HepG2 (cell line): ENCODE data around the gene ADRM1. TPM values are rescaled to one million over a fixed set of nuclear protein-coding genes. Genes with fewer than 3 reads are reported as not detected.

Experiments used
- ADNP ChIP-seq: sonication (generic); formaldehyde crosslinking; IDR thresholded peaks from 2 replicates; pipeline ENCODE4 v1.4.0; 2020; ENCODE audit warnings: missing genetic modification reagents
- BORCS8-MEF2B ChIP-seq: sonication (generic); formaldehyde crosslinking; IDR thresholded peaks from 2 replicates; pipeline ENCODE4 v1.8.0; 2022; ENCODE audit warnings: mild to moderate bottlenecking, missing genetic modification reagents
- FIP1L1 ChIP-seq: fragments of 200-400 bp; formaldehyde crosslinking; IDR thresholded peaks from 2 replicates; pipeline ENCODE4 v1.6.1; 2018; ENCODE audit warnings: low read depth, mild to moderate bottlenecking, low read length, moderate library complexity, borderline replicate concordance; ENCODE audit not compliant: insufficient read depth
- KDM4B ChIP-seq: sonication (generic); formaldehyde crosslinking; IDR thresholded peaks from 2 replicates; pipeline ENCODE4 v1.4.0; 2020; ENCODE audit warnings: missing genetic modification reagents
- NFATC3 ChIP-seq: sonication (generic); formaldehyde crosslinking; IDR thresholded peaks from 2 replicates; pipeline ENCODE4 v1.5.1; 2020; ENCODE audit warnings: mild to moderate bottlenecking, missing genetic modification reagents
- NFE2 ChIP-seq: sonication (generic); formaldehyde crosslinking; IDR thresholded peaks from 2 replicates; pipeline ENCODE4 v1.4.0; 2020; ENCODE audit warnings: missing genetic modification reagents
- NR1H2 ChIP-seq: sonication (generic); formaldehyde crosslinking; IDR thresholded peaks from 2 replicates; pipeline ENCODE4 v1.8.1; 2022; ENCODE audit warnings: low read depth, missing genetic modification reagents, borderline replicate concordance
- PCBP1 ChIP-seq: fragments of 200-400 bp; formaldehyde crosslinking; IDR thresholded peaks from 2 replicates; pipeline ENCODE4 v1.6.1; 2017; ENCODE audit warnings: mild to moderate bottlenecking, low read depth, low read length, borderline replicate concordance
- ZNF230 ChIP-seq: sonication (generic); formaldehyde crosslinking; IDR thresholded peaks from 2 replicates; pipeline ENCODE4 v1.4.0; 2020; ENCODE audit warnings: mild to moderate bottlenecking, missing genetic modification reagents
- ZNF350 ChIP-seq: sonication (generic); formaldehyde crosslinking; IDR thresholded peaks from 2 replicates; pipeline ENCODE4 v1.4.0; 2020; ENCODE audit warnings: mild to moderate bottlenecking, low read depth, missing genetic modification reagents, borderline replicate concordance
- ZNF44 ChIP-seq: sonication (generic); formaldehyde crosslinking; IDR thresholded peaks from 2 replicates; pipeline ENCODE4 v1.5.1; 2020; ENCODE audit warnings: mild to moderate bottlenecking, missing genetic modification reagents
- ZNF547 ChIP-seq: sonication (generic); formaldehyde crosslinking; IDR thresholded peaks from 2 replicates; pipeline ENCODE4 v1.5.1; 2020; ENCODE audit warnings: mild to moderate bottlenecking, missing genetic modification reagents
- ZNF598 ChIP-seq: sonication (generic); formaldehyde crosslinking; IDR thresholded peaks from 2 replicates; pipeline ENCODE4 v1.5.1; 2020; ENCODE audit warnings: mild to moderate bottlenecking, missing genetic modification reagents, borderline replicate concordance
- ZNF607 ChIP-seq: sonication (generic); formaldehyde crosslinking; IDR thresholded peaks from 2 replicates; pipeline ENCODE4 v1.5.1; 2020; ENCODE audit warnings: missing genetic modification reagents, mild to moderate bottlenecking, borderline replicate concordance
- ZNF883 ChIP-seq: sonication (generic); formaldehyde crosslinking; IDR thresholded peaks from 2 replicates; pipeline ENCODE4 v1.5.1; 2020; ENCODE audit warnings: mild to moderate bottlenecking, missing genetic modification reagents; ENCODE audit errors: not compliant biosample characterization
- polyA plus RNA-seq, 8 experiments: library from polyadenylated mRNA; depleted of rRNA in 3 of 8; stranded (reverse) in 7 of 8; unstranded in 1 of 8; fragments of >200 nt; fragmentation: Illumina TruSeq in 4 of 8; extraction: Trizol in 4 of 8; gene quantifications; 2 replicates each; pipeline versions ENCODE4 v1.2.1 to v1.2.3, GENCODE V29; 2011 to 2016; ENCODE audit warnings: low read depth in 4 of 8, missing spikeins in 1 of 8, mixed read lengths in 1 of 8; ENCODE audit not compliant: insufficient read depth in 1 of 8
- total RNA-seq, 5 experiments: library from RNA; depleted of rRNA; stranded (reverse); fragments of >200 nt; fragmentation: Illumina TruSeq; extraction: Trizol; gene quantifications; 2 replicates each; pipeline ENCODE4 v1.2.3, GENCODE V29; 2016; ENCODE audit warnings: low read depth in 1 of 5
- TF ChIP-seq, protein P1 (sequence below): sonication (generic); formaldehyde crosslinking; IDR thresholded peaks from 2 replicates; pipeline ENCODE4 v1.5.0; 2020; ENCODE audit warnings: mild to moderate bottlenecking, low read depth, missing genetic modification reagents, borderline replicate concordance
- TF ChIP-seq, protein P2 (sequence below): sonication (generic); formaldehyde crosslinking; IDR thresholded peaks from 2 replicates; pipeline ENCODE4 v1.4.0; 2020; ENCODE audit warnings: mild to moderate bottlenecking, low read depth, missing genetic modification reagents
- TF ChIP-seq, protein P3 (sequence below): sonication (generic); formaldehyde crosslinking; conservative IDR thresholded peaks from 2 replicates; pipeline ENCODE4 v1.5.0; 2020; ENCODE audit warnings: missing genetic modification reagents
- TF ChIP-seq, protein P4 (sequence below): sonication (generic); formaldehyde crosslinking; IDR thresholded peaks from 2 replicates; pipeline ENCODE4 v1.5.1; 2020; ENCODE audit warnings: mild to moderate bottlenecking, missing genetic modification reagents, borderline replicate concordance
- TF ChIP-seq, protein P5 (sequence below): sonication (generic); formaldehyde crosslinking; IDR thresholded peaks from 2 replicates; pipeline ENCODE4 v1.4.0; 2020; ENCODE audit warnings: missing genetic modification reagents, low read depth, mild to moderate bottlenecking, borderline replicate concordance

Gene ADRM1
- total and polyA plus RNA-seq, 2 of the 13 experiments (the other 11 are each of a cell fraction or from before 2014, with no cell fraction given): 92.9 to 154 TPM

DNA sequence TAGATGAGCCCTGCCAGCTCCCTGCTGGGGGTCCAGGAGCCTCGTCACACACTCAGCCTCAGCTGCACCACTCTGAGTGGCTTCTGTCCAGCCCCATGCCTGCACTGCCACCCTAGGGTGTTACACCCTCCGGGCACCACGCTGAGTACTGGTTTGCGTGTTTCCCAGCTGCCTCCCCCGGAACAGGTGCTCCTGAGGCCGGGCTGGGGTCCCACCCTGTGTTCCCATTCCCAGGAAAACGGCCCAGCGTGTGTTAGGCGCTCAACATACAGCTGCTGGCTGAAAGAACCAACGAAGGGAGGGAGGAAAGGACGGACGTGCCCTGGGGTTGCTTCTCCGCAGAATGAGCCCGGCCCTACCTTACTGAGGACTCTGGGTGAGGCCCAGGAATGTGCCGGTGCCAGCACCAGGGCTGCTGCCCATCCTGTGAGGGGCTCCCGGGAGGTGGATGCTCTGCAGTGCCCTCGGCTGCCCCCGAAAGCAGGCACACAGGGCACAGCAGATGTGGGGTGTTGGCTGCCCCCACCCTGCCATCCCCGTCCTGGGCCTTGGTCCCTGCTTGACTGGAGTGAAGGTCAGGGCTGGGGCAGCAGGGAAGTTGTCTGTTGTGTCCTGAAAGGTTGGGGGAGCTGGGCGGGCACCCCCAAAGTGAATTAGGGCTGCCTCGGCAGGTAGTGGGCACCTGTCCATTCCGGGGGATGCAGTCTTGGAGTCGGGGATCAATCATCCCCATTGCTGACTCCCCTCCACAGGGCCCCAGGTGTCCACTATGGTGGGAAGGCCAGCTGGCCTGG, 48.0 kb downstream of the ADRM1 start (continued):
- TF ChIP-seq, protein P1, sequence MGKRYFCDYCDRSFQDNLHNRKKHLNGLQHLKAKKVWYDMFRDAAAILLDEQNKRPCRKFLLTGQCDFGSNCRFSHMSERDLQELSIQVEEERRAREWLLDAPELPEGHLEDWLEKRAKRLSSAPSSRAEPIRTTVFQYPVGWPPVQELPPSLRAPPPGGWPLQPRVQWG (CRISPR knock-in tag): no peak
- no peak for TF ChIP-seq NR1H2 (CRISPR knock-in tag)
- TF ChIP-seq FIP1L1: no peak
- TF ChIP-seq, protein P2, sequence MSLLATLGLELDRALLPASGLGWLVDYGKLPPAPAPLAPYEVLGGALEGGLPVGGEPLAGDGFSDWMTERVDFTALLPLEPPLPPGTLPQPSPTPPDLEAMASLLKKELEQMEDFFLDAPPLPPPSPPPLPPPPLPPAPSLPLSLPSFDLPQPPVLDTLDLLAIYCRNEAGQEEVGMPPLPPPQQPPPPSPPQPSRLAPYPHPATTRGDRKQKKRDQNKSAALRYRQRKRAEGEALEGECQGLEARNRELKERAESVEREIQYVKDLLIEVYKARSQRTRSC: no peak
- TF ChIP-seq, protein P3, sequence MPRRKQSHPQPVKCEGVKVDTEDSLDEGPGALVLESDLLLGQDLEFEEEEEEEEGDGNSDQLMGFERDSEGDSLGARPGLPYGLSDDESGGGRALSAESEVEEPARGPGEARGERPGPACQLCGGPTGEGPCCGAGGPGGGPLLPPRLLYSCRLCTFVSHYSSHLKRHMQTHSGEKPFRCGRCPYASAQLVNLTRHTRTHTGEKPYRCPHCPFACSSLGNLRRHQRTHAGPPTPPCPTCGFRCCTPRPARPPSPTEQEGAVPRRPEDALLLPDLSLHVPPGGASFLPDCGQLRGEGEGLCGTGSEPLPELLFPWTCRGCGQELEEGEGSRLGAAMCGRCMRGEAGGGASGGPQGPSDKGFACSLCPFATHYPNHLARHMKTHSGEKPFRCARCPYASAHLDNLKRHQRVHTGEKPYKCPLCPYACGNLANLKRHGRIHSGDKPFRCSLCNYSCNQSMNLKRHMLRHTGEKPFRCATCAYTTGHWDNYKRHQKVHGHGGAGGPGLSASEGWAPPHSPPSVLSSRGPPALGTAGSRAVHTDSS (CRISPR knock-in tag): no peak
- TF ChIP-seq, protein P4, sequence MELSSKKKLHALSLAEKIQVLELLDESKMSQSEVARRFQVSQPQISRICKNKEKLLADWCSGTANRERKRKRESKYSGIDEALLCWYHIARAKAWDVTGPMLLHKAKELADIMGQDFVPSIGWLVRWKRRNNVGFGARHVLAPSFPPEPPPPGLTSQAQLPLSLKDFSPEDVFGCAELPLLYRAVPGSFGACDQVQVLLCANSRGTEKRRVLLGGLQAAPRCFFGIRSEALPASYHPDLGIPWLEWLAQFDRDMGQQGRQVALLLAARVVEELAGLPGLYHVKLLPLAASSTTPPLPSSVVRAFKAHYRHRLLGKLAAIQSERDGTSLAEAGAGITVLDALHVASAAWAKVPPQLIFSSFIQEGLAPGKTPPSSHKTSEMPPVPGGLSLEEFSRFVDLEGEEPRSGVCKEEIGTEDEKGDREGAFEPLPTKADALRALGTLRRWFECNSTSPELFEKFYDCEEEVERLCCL (CRISPR knock-in tag): no peak
- no peak for TF ChIP-seq ADNP (CRISPR knock-in tag)
- 0 out of 2 replicates have a peak, but pooled peaks have one; percentile 4 for TF ChIP-seq PCBP1
- TF ChIP-seq NFATC3 (CRISPR knock-in tag): no peak
- TF ChIP-seq KDM4B (CRISPR knock-in tag): no peak
- TF ChIP-seq, protein P5, sequence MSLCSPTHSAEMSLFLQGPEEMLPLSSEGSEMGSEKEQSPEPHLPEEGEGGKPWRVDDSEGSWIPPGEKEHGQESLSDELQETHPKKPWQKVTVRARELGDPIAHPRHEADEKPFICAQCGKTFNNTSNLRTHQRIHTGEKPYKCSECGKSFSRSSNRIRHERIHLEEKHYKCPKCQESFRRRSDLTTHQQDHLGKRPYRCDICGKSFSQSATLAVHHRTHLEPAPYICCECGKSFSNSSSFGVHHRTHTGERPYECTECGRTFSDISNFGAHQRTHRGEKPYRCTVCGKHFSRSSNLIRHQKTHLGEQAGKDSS: no peak
- no peak for TF ChIP-seq ZNF44
- peak; percentile 17; the same call in 1 of the 2 replicates for TF ChIP-seq ZNF598 (CRISPR knock-in tag)
- no peak for TF ChIP-seq BORCS8-MEF2B (CRISPR knock-in tag)
- TF ChIP-seq ZNF350 (CRISPR knock-in tag): no peak
- TF ChIP-seq NFE2 (CRISPR knock-in tag): no peak
- no peak for TF ChIP-seq ZNF547
- no peak for TF ChIP-seq ZNF607 (CRISPR knock-in tag)
- no peak for TF ChIP-seq ZNF230 (CRISPR knock-in tag)
- TF ChIP-seq ZNF883 (CRISPR knock-in tag): peak; percentile 24
